ENCODE data around the gene ZFTA.
"Not testable (repeated sequence)": the region's sequence is repeated elsewhere in the genome, so short reads cannot be mapped to it uniquely, and the experiment has no call there.

Gene ZFTA

GRCh38 chr11:63775191-63775590, 6.6 kb upstream of the ZFTA start:
- no peak for DNase-seq (ENCODE audit: low read depth in 2 of 2)

GRCh38 chr11:63771741-63772318, 3.3 kb upstream of the ZFTA start:
- not testable (repeated sequence) for DNase-seq (ENCODE audit: low read depth in 2 of 2)

- DNase-seq (ENCODE audit: low read depth in 2 of 2) = no peak
Measured at GRCh38 chr11:63770763-63771162, 2.2 kb upstream of the ZFTA start.

- no peak for DNase-seq (ENCODE audit: low read depth in 2 of 2)
Measured at GRCh38 chr11:63769714-63770455, 1.3 kb upstream of the ZFTA start.

- DNase-seq (ENCODE audit: low read depth in 2 of 2) = peak in 1 of 2 donors; percentile 24
Measured at GRCh38 chr11:63769042-63769713, 603 bp upstream of the ZFTA start.

- DNase-seq (ENCODE audit: low read depth in 2 of 2) = no peak
Measured at GRCh38 chr11:63767565-63768236, 874 bp downstream of the ZFTA start.

GRCh38 chr11:63767267-63767564, 1.4 kb downstream of the ZFTA start:
- no peak for DNase-seq (ENCODE audit: low read depth in 2 of 2)

GRCh38 chr11:63766531-63767235, 1.9 kb downstream of the ZFTA start:
- DNase-seq (ENCODE audit: low read depth in 2 of 2) = no peak

GRCh38 chr11:63765688-63766241, 2.8 kb downstream of the ZFTA start:
- no peak for DNase-seq (ENCODE audit: low read depth in 2 of 2)

GRCh38 chr11:63764679-63765647, 3.6 kb downstream of the ZFTA start:
- no peak for DNase-seq (ENCODE audit: low read depth in 2 of 2)

- no peak for DNase-seq (ENCODE audit: low read depth in 2 of 2)
Measured at GRCh38 chr11:63764340-63764678, 4.3 kb downstream of the ZFTA start.

GRCh38 chr11:63763496-63764339, 4.9 kb downstream of the ZFTA start:
- no peak for DNase-seq (ENCODE audit: low read depth in 2 of 2)

- no peak for DNase-seq (ENCODE audit: low read depth in 2 of 2)
Measured at GRCh38 chr11:63762654-63763495, 5.7 kb downstream of the ZFTA start.

- DNase-seq (ENCODE audit: low read depth in 2 of 2) = no peak
Measured at GRCh38 chr11:63761931-63762653, 6.5 kb downstream of the ZFTA start.

GRCh38 chr11:63761188-63761587, 7.4 kb downstream of the ZFTA start:
- DNase-seq (ENCODE audit: low read depth in 2 of 2) = no peak

- DNase-seq (ENCODE audit: low read depth in 2 of 2) = no peak
Measured at GRCh38 chr11:63760487-63761079, 8.0 kb downstream of the ZFTA start.

- DNase-seq (ENCODE audit: low read depth in 2 of 2) = no peak
Measured at GRCh38 chr11:63756919-63757761, 11.4 kb downstream of the ZFTA start.
